ENCODE measurements around the gene MAP3K2.
"Not testable (repeated sequence)": the region's sequence is repeated elsewhere in the genome, so short reads cannot be mapped to it uniquely, and the experiment has no call there.

Gene MAP3K2

GRCh38 chr2:127360242-127360641 lies 27.5 kb downstream of the MAP3K2 start:
- Mint-ChIP-seq H3K9me3 (no peaks in the 10 kb centered on the region), H3K27ac (no peak overlapping the region), H3K27me3 (no peaks in the 10 kb centered on the region), H3K4me1 (peaks cover 51% of the 10 kb centered on the region), H3K36me3 (ENCODE audit: low read depth) (peaks cover 5% of the 10 kb centered on the region), H3K4me3 (no peak overlapping the region)
- ATAC-seq, result no peak
- no peak for DNase-seq

DNA sequence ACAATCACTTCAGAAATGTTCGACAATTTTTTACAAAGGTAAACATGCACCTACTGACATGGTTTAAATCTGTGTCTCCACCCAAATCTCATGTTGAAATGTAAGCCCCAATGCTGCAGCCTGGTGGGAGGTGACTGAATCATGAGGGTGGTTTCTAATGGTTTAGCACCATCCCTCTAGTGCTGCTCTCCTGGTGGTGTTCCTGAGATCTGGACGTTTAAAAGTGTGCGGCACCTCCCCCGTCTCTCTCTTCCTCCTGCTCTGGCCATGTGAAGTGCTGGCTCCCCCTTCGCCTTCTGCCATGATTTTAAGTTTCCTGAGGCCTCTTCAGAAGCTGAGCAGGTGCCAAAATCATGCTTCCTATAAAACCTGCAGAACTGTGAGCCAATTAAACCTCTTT lies 28.3 kb downstream of the MAP3K2 start:
- Mint-ChIP-seq H3K36me3 (ENCODE audit: low read depth) (peaks cover 7% of the 10 kb centered on the region), H3K4me1 (peaks cover 52% of the 10 kb centered on the region), H3K9me3 (no peaks in the 10 kb centered on the region), H3K27me3 (no peaks in the 10 kb centered on the region), H3K4me3 (no peak overlapping the region), H3K27ac (no peak overlapping the region)
- no peak for DNase-seq
- no peak for ATAC-seq

- H3K36me3 Mint-ChIP-seq (ENCODE audit: low read depth), result peaks cover 10% of the 10 kb centered on the region
- no peaks in the 10 kb centered on the region for H3K9me3 Mint-ChIP-seq
- H3K27me3 Mint-ChIP-seq, result no peaks in the 10 kb centered on the region
- peaks cover 51% of the 10 kb centered on the region for H3K4me1 Mint-ChIP-seq
- H3K4me3 Mint-ChIP-seq, result no peak overlapping the region
- H3K27ac Mint-ChIP-seq, result no peak overlapping the region
- ATAC-seq (no peak), DNase-seq (no peak)
Observed at GRCh38 chr2:127358971-127359370, 28.8 kb downstream of the MAP3K2 start.

- no peak overlapping the region for H3K27ac Mint-ChIP-seq
- DNase-seq (no peak), ATAC-seq (no peak)
- peaks cover 10% of the 10 kb centered on the region for H3K36me3 Mint-ChIP-seq (ENCODE audit: low read depth)
- peaks cover 46% of the 10 kb centered on the region for H3K4me1 Mint-ChIP-seq
- H3K27me3 Mint-ChIP-seq, result no peaks in the 10 kb centered on the region
- H3K4me3 Mint-ChIP-seq, result no peak overlapping the region
- H3K9me3 Mint-ChIP-seq, result no peaks in the 10 kb centered on the region
Observed at GRCh38 chr2:127358044-127358443, 29.7 kb downstream of the MAP3K2 start.

GRCh38 chr2:127357591-127357990 lies 30.2 kb downstream of the MAP3K2 start:
- H3K4me3 Mint-ChIP-seq, result no peak overlapping the region
- no peak overlapping the region for H3K27ac Mint-ChIP-seq

DNA sequence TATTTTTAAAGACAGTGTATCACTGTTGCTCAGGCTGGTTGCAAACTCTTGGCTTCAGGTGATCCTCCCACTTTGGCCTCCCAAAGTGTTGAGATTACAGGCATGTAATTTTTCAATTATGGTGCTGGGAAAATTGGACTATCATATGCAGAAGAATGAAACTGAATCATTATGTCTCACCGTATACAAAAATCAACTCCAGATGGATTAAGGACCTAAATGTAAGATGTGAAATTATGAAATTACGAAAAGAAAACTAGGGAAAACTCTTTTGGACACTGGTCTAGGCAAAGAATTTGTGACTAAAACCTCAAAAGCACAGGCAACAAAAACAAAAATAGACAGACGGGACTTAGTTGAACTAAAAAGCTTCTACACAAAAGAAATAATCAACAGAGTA lies 31.2 kb downstream of the MAP3K2 start:
- H3K27me3 Mint-ChIP-seq, result no peaks in the 10 kb centered on the region
- no peak overlapping the region for H3K4me3 Mint-ChIP-seq
- peaks cover 14% of the 10 kb centered on the region for H3K36me3 Mint-ChIP-seq (ENCODE audit: low read depth)
- H3K4me1 Mint-ChIP-seq, result peaks cover 40% of the 10 kb centered on the region
- H3K27ac Mint-ChIP-seq, result no peak overlapping the region
- no peak for ATAC-seq
- H3K9me3 Mint-ChIP-seq, result no peaks in the 10 kb centered on the region
- DNase-seq, result no peak

More at GRCh38 chr2:127357591-127357990, 30.2 kb downstream of the MAP3K2 start:
- Mint-ChIP-seq H3K36me3 (ENCODE audit: low read depth) (peaks cover 10% of the 10 kb centered on the region), H3K9me3 (no peaks in the 10 kb centered on the region), H3K27me3 (no peaks in the 10 kb centered on the region), H3K4me1 (peaks cover 43% of the 10 kb centered on the region)
- DNase-seq (no peak), ATAC-seq (no peak)

GRCh38 chr2:127355407-127356008 lies 32.3 kb downstream of the MAP3K2 start:
- ATAC-seq (no peak), DNase-seq (peak; percentile 8)
- no peaks in the 10 kb centered on the region for H3K9me3 Mint-ChIP-seq
- H3K27ac Mint-ChIP-seq, result no peak overlapping the region
- H3K36me3 Mint-ChIP-seq (ENCODE audit: low read depth), result peaks cover 14% of the 10 kb centered on the region
- no peaks in the 10 kb centered on the region for H3K27me3 Mint-ChIP-seq
- peaks cover 45% of the 10 kb centered on the region for H3K4me1 Mint-ChIP-seq
- no peak overlapping the region for H3K4me3 Mint-ChIP-seq

DNA sequence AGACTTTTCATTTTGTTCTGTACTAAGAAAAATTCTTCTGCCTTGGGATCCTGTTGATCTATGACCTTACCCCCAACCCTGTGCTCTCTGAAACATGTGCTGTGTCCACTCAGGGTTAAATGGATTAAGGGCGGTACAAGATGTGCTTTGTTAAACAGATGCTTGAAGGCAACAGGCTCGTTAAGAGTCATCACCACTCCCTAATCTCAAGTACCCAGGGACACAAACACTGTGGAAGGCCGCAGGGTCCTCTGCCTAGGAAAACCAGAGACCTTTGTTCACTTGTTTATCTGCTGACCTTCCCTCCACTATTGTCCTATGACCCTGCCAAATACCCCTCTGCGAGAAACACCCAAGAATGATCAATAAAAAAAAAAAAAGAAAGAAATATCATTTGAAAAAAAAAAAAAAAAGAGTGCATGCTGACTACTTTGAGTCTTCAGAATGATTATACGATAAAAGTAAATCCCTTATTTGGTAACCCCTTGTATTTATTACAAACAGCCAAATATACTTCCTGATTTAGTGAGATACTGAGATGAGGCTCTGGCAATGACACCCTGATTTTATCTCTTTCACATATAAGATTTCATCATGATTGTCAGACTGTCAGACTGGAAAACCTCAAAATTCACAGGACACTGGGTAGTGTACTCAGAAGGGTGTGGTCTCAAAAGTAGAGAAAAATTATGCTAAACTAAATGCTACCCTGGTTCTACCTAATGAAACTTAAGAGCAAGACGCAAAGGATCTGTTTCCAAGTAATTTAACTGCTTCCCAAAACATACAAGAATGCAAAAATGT lies 33.7 kb downstream of the MAP3K2 start:
- not testable (repeated sequence) for DNase-seq, ATAC-seq, H3K9me3 Mint-ChIP-seq, H3K27ac Mint-ChIP-seq, H3K27me3 Mint-ChIP-seq, H3K4me3 Mint-ChIP-seq
- Mint-ChIP-seq H3K4me1 (peaks cover 39% of the 10 kb centered on the region), H3K36me3 (ENCODE audit: low read depth) (peaks cover 14% of the 10 kb centered on the region)

- not testable (repeated sequence) for ATAC-seq, H3K27ac Mint-ChIP-seq, DNase-seq, H3K27me3 Mint-ChIP-seq, H3K4me3 Mint-ChIP-seq, H3K9me3 Mint-ChIP-seq
- peaks cover 40% of the 10 kb centered on the region for H3K4me1 Mint-ChIP-seq
- peaks cover 16% of the 10 kb centered on the region for H3K36me3 Mint-ChIP-seq (ENCODE audit: low read depth)
Observed at GRCh38 chr2:127353223-127353622, 34.6 kb downstream of the MAP3K2 start.

DNA sequence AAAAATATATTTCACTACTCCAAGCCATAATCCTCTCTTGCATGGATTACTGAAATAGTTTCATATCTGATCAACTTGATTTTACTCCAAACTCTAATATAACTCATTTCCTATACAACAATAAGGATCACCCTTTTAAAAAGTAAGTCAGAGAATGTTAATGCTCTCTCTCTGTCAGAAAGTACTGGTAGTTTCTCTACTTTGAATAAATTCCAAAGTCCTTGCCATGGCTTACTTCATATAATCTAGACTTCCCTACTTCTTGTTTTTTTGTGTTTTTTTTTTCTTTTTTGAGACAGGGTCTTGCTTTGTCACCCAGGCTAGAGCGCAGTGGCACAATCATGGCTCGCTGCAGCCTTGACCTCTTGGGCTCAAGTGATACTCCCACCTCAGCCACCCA lies 36.2 kb downstream of the MAP3K2 start:
- peaks cover 51% of the 10 kb centered on the region for H3K4me1 Mint-ChIP-seq
- peaks cover 16% of the 10 kb centered on the region for H3K36me3 Mint-ChIP-seq (ENCODE audit: low read depth)
- DNase-seq, result no peak
- ATAC-seq, result no peak
- H3K4me3 Mint-ChIP-seq, result no peak overlapping the region
- no peaks in the 10 kb centered on the region for H3K9me3 Mint-ChIP-seq
- no peak overlapping the region for H3K27ac Mint-ChIP-seq
- no peaks in the 10 kb centered on the region for H3K27me3 Mint-ChIP-seq

DNA sequence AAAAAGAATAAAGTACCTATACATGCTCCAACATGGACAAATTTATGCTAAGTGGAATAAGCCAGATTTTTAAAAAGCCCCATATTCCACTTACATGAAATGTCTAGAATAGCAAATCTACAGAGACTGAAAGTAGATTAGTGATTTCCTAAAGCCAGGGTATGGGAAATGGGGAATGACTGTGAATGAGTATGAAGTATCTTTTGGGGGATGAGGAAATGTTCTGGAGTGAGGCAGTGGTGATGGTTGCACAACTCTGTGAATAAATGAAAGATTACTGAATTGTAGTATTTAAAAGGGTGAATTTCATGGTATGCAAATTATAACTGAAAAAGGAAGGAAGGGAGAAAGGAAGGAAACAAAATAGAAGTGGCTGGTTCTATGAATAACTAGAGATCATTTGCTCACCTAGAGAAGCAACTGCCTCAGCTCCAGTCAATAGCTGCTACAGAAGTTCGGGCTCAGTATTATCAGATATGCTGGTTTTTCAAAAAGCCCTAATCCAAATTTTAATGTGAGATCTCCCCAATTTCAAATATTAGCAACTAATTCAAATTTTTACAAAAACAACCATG lies 39.3 kb downstream of the MAP3K2 start:
- no peak for DNase-seq
- Mint-ChIP-seq H3K4me3 (no peak overlapping the region), H3K36me3 (ENCODE audit: low read depth) (peaks cover 15% of the 10 kb centered on the region), H3K27me3 (no peaks in the 10 kb centered on the region), H3K27ac (no peak overlapping the region), H3K9me3 (no peaks in the 10 kb centered on the region), H3K4me1 (peaks cover 54% of the 10 kb centered on the region)
- ATAC-seq, result no peak

DNA sequence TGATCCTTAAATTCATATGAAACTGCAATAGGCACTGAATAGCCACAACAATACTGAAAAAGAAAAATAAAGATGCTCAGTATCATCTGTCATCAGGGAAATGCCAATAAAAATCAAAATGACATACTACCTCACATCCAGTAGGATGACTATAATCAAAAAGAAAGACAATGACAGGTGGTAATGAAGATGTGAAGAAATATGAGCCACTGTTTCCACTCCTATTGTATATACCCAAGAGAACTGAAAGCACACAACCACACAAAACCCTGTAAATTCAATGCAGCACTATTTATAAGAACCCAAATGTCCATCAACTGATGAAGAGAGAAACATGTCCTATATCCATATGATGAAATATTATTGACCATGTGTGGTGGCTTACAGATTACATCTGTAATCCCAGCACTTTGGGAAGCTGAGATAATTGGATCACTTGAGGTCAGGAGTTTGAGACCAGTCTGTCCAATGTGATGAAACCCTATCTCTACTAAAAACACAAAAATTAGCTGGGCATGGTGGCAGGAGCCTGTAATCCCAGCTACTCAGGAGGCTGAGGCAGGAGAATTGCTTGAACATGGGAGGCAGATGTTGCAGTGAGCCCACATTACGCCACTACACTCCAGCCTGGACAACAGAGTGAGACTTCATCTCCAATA lies 39.9 kb downstream of the MAP3K2 start:
- no peaks in the 10 kb centered on the region for H3K27me3 Mint-ChIP-seq
- DNase-seq (no peak), ATAC-seq (peak; percentile 94)
- H3K4me1 Mint-ChIP-seq, result peaks cover 54% of the 10 kb centered on the region
- H3K27ac Mint-ChIP-seq, result no peak overlapping the region
- H3K36me3 Mint-ChIP-seq (ENCODE audit: low read depth), result peaks cover 15% of the 10 kb centered on the region
- H3K9me3 Mint-ChIP-seq, result no peaks in the 10 kb centered on the region
- H3K4me3 Mint-ChIP-seq, result no peak overlapping the region

GRCh38 chr2:127347015-127347414 lies 40.8 kb downstream of the MAP3K2 start:
- Mint-ChIP-seq H3K36me3 (ENCODE audit: low read depth) (peaks cover 16% of the 10 kb centered on the region), H3K9me3 (no peaks in the 10 kb centered on the region), H3K27ac (no peak overlapping the region), H3K4me1 (peaks cover 51% of the 10 kb centered on the region), H3K27me3 (no peaks in the 10 kb centered on the region), H3K4me3 (no peak overlapping the region)
- DNase-seq (no peak), ATAC-seq (no peak)

GRCh38 chr2:127343277-127343676 lies 44.5 kb downstream of the MAP3K2 start:
- peaks cover 23% of the 10 kb centered on the region for H3K36me3 Mint-ChIP-seq (ENCODE audit: low read depth)
- ATAC-seq (no peak), DNase-seq (no peak)
- no peak overlapping the region for H3K27ac Mint-ChIP-seq
- H3K27me3 Mint-ChIP-seq, result no peaks in the 10 kb centered on the region
- H3K9me3 Mint-ChIP-seq, result no peaks in the 10 kb centered on the region
- H3K4me3 Mint-ChIP-seq, result no peak overlapping the region
- H3K4me1 Mint-ChIP-seq, result peaks cover 31% of the 10 kb centered on the region

DNA sequence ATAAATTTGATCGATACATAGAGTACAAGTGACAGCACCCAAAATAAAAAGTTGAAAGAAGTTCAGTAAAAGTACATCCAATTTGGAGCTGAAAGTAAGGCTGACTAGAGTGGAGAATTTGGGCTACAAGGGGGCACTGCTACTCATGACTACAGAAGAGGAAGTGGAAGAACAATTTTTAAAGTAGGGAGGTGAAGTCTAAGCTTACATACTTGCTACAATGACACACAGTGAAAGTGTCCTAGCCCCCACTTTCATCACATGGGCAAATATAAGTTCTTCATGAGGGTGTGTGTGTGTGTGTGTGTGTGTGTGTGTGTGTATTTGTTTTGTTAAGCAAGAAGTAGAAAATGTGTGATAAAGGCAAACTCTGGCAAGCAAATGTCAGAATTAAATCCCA lies 45.7 kb downstream of the MAP3K2 start:
- Mint-ChIP-seq H3K4me1 (peaks cover 20% of the 10 kb centered on the region), H3K9me3 (no peaks in the 10 kb centered on the region), H3K36me3 (ENCODE audit: low read depth) (peaks cover 27% of the 10 kb centered on the region), H3K27ac (no peak overlapping the region), H3K4me3 (no peak overlapping the region), H3K27me3 (no peaks in the 10 kb centered on the region)
- DNase-seq (no peak), ATAC-seq (no peak)
